VCaP (cell line): ENCODE measurements around the gene ZNF444.
"Not testable (repeated sequence)": the region's sequence is repeated elsewhere in the genome, so short reads cannot be mapped to it uniquely, and the experiment has no call there.

Experiments
- H3K27ac ChIP-seq: fragments of 450-650 bp; 2 replicates; pipeline ENCODE4 v1.5.1; 2017
- TF ChIP-seq, protein P1 (sequence below): fragments of 450-650 bp; conservative IDR thresholded peaks from 2 replicates; pipeline ENCODE4 v1.5.1; 2017; ENCODE audit warnings: mild to moderate bottlenecking, moderate library complexity

Gene ZNF444

DNA sequence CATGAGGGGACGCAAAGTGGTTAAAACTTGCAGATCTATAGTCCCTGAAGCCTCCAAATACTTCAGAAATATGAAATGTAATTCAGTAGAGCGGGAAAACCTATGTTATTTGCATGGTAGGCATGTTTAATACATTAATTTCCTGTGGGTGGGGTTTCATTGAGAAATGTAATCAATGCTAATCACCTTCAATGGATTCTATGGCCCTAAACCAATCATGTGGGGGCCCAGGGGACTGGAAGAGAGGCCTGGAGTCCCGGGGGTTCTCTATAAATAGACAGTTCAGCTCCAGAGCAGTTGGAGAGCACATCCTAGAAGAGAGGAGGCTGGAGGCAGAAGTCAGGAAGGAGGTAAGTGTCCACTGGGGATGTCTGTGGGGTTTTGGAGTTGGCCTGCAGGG is 60.9 kb downstream of the ZNF444 start, which contains the start of gene ZSCAN5C:
Gene ZSCAN5C, plus strand, starts transcription at position 301 of the 400 bp plus-strand sequence. CDS start 3,641 bp downstream, outside the sequence.
- TF ChIP-seq, protein P1, sequence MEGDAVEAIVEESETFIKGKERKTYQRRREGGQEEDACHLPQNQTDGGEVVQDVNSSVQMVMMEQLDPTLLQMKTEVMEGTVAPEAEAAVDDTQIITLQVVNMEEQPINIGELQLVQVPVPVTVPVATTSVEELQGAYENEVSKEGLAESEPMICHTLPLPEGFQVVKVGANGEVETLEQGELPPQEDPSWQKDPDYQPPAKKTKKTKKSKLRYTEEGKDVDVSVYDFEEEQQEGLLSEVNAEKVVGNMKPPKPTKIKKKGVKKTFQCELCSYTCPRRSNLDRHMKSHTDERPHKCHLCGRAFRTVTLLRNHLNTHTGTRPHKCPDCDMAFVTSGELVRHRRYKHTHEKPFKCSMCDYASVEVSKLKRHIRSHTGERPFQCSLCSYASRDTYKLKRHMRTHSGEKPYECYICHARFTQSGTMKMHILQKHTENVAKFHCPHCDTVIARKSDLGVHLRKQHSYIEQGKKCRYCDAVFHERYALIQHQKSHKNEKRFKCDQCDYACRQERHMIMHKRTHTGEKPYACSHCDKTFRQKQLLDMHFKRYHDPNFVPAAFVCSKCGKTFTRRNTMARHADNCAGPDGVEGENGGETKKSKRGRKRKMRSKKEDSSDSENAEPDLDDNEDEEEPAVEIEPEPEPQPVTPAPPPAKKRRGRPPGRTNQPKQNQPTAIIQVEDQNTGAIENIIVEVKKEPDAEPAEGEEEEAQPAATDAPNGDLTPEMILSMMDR: no peak
- no peak within 1 kb of the TSS for H3K27ac ChIP-seq

- H3K27ac ChIP-seq: not testable (repeated sequence)
These were observed 66.5 kb downstream of the ZNF444 start for GRCh38 chr19:56207581-56207980.

- TF ChIP-seq, protein P1: no peak
- H3K27ac ChIP-seq: no peak overlapping the region
These were observed 68.0 kb downstream of the ZNF444 start for GRCh38 chr19:56209091-56209490.

DNA sequence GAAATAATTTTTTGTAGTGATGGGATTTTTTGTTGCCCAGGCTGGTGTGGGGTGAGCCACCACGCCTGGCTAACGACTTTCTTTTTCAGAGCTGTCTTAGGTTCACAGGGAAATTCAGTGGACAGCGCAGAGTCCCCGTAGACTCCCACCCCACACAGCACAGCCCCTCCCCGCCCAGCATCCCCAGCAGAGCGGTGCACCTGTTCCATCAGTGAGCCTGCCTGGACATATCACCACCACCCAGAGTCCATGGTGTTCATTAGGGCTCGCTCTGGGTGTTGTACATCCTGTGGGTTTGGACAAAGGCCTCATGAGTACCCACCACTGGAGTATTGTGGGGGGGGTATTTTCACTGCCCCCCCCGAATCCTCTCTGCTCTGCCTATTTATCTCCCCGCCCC is 68.9 kb downstream of the ZNF444 start:
- not testable (repeated sequence) for H3K27ac ChIP-seq
